ENCODE measurements around the gene ZNF544. TPM values are rescaled to one million over a fixed set of nuclear protein-coding genes. Genes with fewer than 3 reads are reported as not detected.
"Not testable (repeated sequence)": the region's sequence is repeated elsewhere in the genome, so short reads cannot be mapped to it uniquely, and the experiment has no call there.

Gene ZNF544
- total and polyA plus RNA-seq, 12 donors, result 19.2 to 35.0 (median 23.0) TPM

DNA sequence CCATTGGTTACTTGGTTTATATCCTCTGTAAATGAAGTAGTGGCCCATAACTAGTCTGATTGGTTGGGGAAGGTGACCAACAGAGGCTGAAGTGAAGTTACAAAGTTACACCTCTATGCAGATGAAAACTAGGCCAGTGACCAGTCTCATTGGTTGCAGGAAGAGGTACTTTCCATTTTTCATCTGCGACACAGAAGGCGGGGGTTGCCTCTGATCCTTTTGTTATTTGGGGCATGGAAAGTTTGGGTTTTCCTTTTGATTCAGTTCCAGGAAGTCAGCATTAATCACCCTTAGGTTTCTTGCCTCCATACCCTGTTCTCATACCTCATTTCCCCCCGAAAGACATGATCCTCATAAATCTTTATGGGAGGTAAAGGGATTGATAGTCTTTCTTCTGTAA lies 20.2 kb downstream of the ZNF544 start:
- Histone ChIP-seq H3K27me3 (no peaks in the 10 kb centered on the region), H3K27ac (no peak overlapping the region), H3K4me3 (no peak overlapping the region), H3K9me3 (peaks cover 15 to 100% (median 99%) of the 10 kb centered on the region in 11 donors), H3K4me1 (no peaks in the 10 kb centered on the region), H3K36me3 (peaks cover 24 to 100% (median 99%) of the 10 kb centered on the region in 9 donors)
- TF ChIP-seq, protein P1, sequence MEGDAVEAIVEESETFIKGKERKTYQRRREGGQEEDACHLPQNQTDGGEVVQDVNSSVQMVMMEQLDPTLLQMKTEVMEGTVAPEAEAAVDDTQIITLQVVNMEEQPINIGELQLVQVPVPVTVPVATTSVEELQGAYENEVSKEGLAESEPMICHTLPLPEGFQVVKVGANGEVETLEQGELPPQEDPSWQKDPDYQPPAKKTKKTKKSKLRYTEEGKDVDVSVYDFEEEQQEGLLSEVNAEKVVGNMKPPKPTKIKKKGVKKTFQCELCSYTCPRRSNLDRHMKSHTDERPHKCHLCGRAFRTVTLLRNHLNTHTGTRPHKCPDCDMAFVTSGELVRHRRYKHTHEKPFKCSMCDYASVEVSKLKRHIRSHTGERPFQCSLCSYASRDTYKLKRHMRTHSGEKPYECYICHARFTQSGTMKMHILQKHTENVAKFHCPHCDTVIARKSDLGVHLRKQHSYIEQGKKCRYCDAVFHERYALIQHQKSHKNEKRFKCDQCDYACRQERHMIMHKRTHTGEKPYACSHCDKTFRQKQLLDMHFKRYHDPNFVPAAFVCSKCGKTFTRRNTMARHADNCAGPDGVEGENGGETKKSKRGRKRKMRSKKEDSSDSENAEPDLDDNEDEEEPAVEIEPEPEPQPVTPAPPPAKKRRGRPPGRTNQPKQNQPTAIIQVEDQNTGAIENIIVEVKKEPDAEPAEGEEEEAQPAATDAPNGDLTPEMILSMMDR (IDR thresholded peaks at IDR 0.05), result no peak
- ATAC-seq, result no peak
- DNase-seq, result no peak
- intact Hi-C loops (cut with DNase I), result no loop called here
- 94 to 98% methylated on average over 3 of the region's 3 CpGs for WGBS, 2 donors

DNA sequence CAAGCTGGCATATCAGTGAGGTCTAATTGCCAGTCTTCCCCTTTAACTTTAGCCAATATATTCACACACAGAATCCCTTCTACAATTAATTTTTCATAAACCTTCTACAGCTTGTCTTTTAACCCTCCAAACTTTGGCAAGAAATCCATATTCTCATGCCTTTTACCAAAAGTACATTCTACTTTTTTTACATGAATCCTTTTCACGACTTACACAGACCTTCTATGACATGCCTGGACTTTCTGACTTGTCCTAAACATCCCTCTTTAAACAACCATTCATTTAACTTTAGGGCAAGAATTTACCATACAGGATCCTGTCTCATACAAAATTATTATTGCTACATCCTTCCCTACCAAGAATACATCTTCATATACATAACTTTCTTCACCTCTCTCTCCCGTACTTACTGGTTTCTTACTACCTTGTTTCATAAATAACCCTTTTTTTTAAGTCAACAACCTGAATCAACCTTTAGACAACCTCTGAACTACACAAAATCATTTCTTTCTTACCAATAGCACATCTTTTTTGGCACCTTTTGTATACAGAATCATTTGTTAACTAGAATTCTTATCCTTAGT lies 23.5 kb downstream of the ZNF544 start:
- DNase-seq, result no peak
- Histone ChIP-seq H3K27me3 (no peaks in the 10 kb centered on the region), H3K4me1 (no peaks in the 10 kb centered on the region), H3K9me3 (peaks cover 19 to 100% (median 100%) of the 10 kb centered on the region in 11 donors), H3K4me3 (no peak overlapping the region), H3K36me3 (peaks cover 18 to 100% (median 99%) of the 10 kb centered on the region in 9 donors), H3K27ac (no peak overlapping the region)
- TF ChIP-seq, protein P1 (IDR thresholded peaks at IDR 0.05), result no peak
- ATAC-seq, result no peak
- intact Hi-C loops (cut with DNase I), result loop anchor here in 2 of 10 donors (10.0 kb wide), 1 partner anchor 47 kb away; no protein-coding TSS in a partner anchor
- WGBS, 2 donors, result 99% methylated on average over 2 of the region's 2 CpGs

DNA sequence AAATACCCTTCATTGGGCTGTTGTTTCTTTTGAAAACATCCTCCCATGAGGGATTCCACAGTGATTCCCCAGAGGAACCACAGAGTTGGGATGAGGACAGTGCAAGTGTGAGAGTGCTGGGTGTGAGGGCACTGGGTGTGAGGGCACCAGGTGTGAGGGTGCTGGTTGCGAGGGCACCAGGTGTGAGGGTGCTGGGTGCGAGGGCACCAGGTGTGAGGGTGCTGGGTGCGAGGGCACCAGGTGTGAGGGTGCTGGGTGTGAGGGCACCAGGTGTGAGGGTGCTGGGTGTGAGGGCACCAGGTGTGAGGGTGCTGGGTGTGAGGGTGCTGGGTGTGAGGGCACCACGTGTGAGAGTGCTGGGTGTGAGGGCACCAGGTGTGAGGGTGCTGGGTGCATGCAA lies 29.5 kb downstream of the ZNF544 start:
- H3K9me3 ChIP-seq, result peaks cover 49 to 100% (median 100%) of the 10 kb centered on the region in 11 donors
- ATAC-seq, DNase-seq, H3K4me1 ChIP-seq, H3K27ac ChIP-seq, H3K27me3 ChIP-seq, H3K4me3 ChIP-seq: not testable (repeated sequence)
- H3K36me3 ChIP-seq, result peaks cover 39 to 100% (median 98%) of the 10 kb centered on the region in 9 donors
- 92 to 97% methylated on average over 3 to 4 of the region's 4 CpGs for WGBS, 2 donors
- intact Hi-C loops (cut with DNase I), result loop anchor here in 2 of 10 donors (10.0 kb wide), 1 partner anchor 53 kb away; no protein-coding TSS in a partner anchor

DNA sequence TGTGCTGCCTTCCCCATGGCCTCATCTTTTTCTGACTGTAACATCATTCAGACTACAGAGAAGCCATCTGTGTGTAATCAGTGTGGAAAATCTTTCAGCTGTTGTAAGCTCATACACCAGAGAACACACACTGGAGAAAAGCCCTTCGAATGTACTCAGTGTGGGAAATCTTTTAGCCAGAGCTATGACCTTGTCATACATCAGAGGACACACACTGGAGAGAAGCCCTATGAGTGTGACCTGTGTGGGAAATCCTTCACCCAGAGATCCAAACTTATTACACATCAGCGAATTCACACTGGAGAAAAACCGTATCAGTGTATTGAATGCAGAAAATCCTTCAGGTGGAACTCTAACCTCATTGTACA lies 32.9 kb downstream of the ZNF544 start:
- intact Hi-C loops (cut with DNase I), result loop anchor here in 6 of 10 donors (5.0 to 10.0 kb wide), 3 partner anchors 57 to 277 kb away; no protein-coding TSS in a partner anchor
- H3K27ac ChIP-seq, result no peak overlapping the region
- no peak overlapping the region for H3K4me3 ChIP-seq
- no peak for DNase-seq
- H3K4me1 ChIP-seq, result no peaks in the 10 kb centered on the region
- peaks cover 28 to 100% (median 95%) of the 10 kb centered on the region in 9 donors for H3K36me3 ChIP-seq
- WGBS, 2 donors, result 98 to 99% methylated on average over 3 of the region's 3 CpGs
- no peaks in the 10 kb centered on the region for H3K27me3 ChIP-seq
- H3K9me3 ChIP-seq, result peaks cover 56 to 100% (median 100%) of the 10 kb centered on the region in 11 donors
- ATAC-seq, result no peak
- TF ChIP-seq, protein P1 (IDR thresholded peaks at IDR 0.05), result no peak

Data from heart right ventricle (tissue), 16 donors.